ENCODE measurements around the gene CLCN2.

DNA sequence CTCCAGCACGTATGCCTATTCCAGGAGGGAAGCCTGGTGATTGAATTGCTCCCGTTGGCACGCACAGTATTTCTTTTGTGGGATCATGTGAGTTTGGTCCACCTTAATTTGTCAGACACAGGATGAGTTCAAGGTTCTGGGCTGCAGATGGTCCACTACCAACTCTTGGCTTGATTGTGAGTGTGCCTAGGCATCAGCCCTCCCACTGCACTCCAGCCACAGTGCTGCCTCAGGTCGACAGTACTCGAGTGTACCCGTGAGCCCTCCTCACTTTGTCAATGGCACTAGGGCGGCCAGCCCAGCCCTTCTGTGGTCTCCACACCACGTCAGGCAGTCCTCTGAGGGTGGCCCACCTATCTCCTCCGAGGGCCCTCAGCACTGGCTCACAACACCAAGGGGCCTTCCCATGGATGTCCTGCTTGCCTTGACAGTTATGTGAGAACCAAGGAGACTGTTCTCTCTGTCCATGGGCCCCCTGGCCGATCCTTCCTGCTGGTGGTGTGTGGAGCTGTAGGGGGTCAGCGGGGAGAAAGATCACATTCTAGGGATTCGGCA lies 48.6 kb upstream of the CLCN2 start:
- TF ChIP-seq, protein P1, sequence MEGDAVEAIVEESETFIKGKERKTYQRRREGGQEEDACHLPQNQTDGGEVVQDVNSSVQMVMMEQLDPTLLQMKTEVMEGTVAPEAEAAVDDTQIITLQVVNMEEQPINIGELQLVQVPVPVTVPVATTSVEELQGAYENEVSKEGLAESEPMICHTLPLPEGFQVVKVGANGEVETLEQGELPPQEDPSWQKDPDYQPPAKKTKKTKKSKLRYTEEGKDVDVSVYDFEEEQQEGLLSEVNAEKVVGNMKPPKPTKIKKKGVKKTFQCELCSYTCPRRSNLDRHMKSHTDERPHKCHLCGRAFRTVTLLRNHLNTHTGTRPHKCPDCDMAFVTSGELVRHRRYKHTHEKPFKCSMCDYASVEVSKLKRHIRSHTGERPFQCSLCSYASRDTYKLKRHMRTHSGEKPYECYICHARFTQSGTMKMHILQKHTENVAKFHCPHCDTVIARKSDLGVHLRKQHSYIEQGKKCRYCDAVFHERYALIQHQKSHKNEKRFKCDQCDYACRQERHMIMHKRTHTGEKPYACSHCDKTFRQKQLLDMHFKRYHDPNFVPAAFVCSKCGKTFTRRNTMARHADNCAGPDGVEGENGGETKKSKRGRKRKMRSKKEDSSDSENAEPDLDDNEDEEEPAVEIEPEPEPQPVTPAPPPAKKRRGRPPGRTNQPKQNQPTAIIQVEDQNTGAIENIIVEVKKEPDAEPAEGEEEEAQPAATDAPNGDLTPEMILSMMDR (IDR thresholded peaks at IDR 0.05; ENCODE audit: poor library complexity, severe bottlenecking), result no peak
- TF ChIP-seq TAF1 (IDR thresholded peaks at IDR 0.05; ENCODE audit: low read depth) (no peak), EZH2 (IDR thresholded peaks at IDR 0.05; ENCODE audit: borderline replicate concordance, insufficient read depth, low read length, poor library complexity, severe bottlenecking) (no peak), EP300 (conservative IDR thresholded peaks at IDR 0.05; ENCODE audit: poor library complexity, severe bottlenecking) (no peak), RAD21 (conservative IDR thresholded peaks at IDR 0.05) (no peak)
- TF ChIP-seq, protein P2, sequence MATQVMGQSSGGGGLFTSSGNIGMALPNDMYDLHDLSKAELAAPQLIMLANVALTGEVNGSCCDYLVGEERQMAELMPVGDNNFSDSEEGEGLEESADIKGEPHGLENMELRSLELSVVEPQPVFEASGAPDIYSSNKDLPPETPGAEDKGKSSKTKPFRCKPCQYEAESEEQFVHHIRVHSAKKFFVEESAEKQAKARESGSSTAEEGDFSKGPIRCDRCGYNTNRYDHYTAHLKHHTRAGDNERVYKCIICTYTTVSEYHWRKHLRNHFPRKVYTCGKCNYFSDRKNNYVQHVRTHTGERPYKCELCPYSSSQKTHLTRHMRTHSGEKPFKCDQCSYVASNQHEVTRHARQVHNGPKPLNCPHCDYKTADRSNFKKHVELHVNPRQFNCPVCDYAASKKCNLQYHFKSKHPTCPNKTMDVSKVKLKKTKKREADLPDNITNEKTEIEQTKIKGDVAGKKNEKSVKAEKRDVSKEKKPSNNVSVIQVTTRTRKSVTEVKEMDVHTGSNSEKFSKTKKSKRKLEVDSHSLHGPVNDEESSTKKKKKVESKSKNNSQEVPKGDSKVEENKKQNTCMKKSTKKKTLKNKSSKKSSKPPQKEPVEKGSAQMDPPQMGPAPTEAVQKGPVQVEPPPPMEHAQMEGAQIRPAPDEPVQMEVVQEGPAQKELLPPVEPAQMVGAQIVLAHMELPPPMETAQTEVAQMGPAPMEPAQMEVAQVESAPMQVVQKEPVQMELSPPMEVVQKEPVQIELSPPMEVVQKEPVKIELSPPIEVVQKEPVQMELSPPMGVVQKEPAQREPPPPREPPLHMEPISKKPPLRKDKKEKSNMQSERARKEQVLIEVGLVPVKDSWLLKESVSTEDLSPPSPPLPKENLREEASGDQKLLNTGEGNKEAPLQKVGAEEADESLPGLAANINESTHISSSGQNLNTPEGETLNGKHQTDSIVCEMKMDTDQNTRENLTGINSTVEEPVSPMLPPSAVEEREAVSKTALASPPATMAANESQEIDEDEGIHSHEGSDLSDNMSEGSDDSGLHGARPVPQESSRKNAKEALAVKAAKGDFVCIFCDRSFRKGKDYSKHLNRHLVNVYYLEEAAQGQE (IDR thresholded peaks at IDR 0.05; ENCODE audit: borderline replicate concordance), result no peak
